ENCODE measurements around the gene STARD10. TPM values are rescaled to one million over a fixed set of nuclear protein-coding genes. Genes with fewer than 3 reads are reported as not detected.

Gene STARD10
- total RNA-seq, 4 donors from 2014 or later, result 26.6 to 75.4 (median 58.1) TPM

DNA sequence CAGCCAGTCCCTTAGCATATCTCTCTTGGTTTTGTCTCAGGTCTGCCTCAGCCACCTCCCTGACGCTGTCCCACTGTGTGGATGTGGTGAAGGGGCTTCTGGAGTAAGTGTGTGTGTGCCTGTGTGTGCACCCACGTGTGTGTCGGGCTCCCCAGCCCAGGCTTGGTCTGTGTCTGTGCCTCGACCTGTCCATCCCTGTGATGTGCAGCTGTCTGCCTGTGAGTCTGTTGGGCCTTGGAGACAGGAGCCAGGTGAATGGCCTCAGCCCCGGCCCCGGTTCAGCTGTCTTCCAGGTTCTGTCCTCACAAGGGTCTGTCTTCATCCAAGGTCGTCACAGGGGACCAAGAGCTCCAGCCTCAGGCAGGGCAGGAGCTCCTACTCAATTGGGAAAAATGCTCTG is 30.2 kb upstream of the STARD10 start:
- Histone ChIP-seq H3K4me3 (no peak overlapping the region), H3K9me3 (no peaks in the 10 kb centered on the region), H3K36me3 (peaks cover 3 to 22% (median 14%) of the 10 kb centered on the region in 4 donors), H3K4me1 (peaks cover 16 to 28% (median 24%) of the 10 kb centered on the region in 4 donors), H3K27ac (replicated peaks in 1 of 4) (peak overlapping the region in 1 of 4 donors; percentile 24), H3K27me3 (no peaks in the 10 kb centered on the region)
- no peak for DNase-seq (ENCODE audit: extremely low spot score)
- TF ChIP-seq POLR2AphosphoS5 (IDR thresholded peaks at IDR 0.05) (no peak), POLR2A (IDR thresholded peaks at IDR 0.05; ENCODE audit: low read depth) (no peak), EP300 (IDR thresholded peaks at IDR 0.05) (no peak), CTCF (IDR thresholded peaks at IDR 0.05) (no peak)
- 87% methylated on average over 6 of the region's 7 CpGs for WGBS
- intact Hi-C loops (cut with DNase I), result no loop called here

GRCh38 chr11:72823105-72823804 is 29.4 kb upstream of the STARD10 start:
- Histone ChIP-seq H3K27me3 (no peaks in the 10 kb centered on the region), H3K4me1 (peaks cover 16 to 25% (median 22%) of the 10 kb centered on the region in 4 donors), H3K4me3 (no peak overlapping the region), H3K36me3 (peaks cover 3 to 22% (median 14%) of the 10 kb centered on the region in 4 donors), H3K27ac (replicated peaks in 1 of 4) (peak overlapping the region; percentile 69 to 78 (median 74)), H3K9me3 (no peaks in the 10 kb centered on the region)
- intact Hi-C loops (cut with DNase I), result no loop called here
- DNase-seq (ENCODE audit: extremely low spot score), result no peak
- 94% methylated on average over 9 of the region's 9 CpGs for WGBS
- TF ChIP-seq POLR2AphosphoS5 (IDR thresholded peaks at IDR 0.05) (no peak), CTCF (IDR thresholded peaks at IDR 0.05) (no peak), POLR2A (IDR thresholded peaks at IDR 0.05; ENCODE audit: low read depth) (no peak), EP300 (IDR thresholded peaks at IDR 0.05) (no peak)

DNA sequence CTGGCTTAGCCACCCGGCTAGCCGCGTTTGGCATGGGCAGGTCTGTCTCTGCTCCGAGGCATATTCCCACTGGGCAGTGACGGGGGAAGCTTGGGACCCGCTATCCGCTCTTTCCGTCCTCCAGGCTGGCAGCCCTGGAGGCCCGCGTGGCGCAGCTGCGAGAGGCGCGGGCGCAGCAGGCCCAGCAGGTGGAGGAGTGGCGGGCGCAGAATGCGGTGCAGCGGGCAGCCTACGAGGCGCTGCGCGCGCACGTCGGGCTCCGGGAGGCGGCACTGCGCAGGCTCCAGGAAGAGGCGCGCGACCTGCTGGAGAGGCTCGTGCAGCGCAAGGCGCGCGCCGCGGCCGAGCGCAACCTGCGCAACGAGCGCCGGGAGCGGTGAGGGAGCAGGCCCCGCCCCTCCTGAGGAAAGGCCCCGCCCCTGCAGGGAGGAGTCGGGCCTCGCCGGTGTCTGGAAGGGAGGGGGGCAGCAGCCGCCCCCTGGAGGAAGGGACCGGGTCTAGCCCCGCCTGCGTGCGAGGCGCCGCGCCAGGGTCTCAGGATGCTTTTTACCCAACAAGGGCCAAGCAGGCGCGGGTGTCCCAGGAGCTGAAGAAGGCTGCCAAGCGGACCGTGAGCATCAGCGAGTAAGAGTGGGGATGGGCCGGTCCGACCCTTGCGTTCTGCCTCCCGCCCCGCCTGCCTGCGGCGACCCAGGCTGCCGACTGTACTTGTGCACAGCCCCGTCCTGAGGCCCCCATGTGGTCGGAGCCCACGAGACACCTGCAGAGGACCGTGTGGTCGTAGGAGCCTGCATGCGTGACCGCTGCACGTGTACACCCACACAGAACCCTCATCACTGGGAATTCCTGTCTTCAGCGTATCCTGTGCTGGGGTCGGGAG is 28.3 kb upstream of the STARD10 start:
- intact Hi-C loops (cut with DNase I), result no loop called here
- H3K4me3 ChIP-seq, result peak overlapping the region; percentile 48 to 66 (median 60)
- peaks cover 16 to 22% (median 19%) of the 10 kb centered on the region in 4 donors for H3K4me1 ChIP-seq
- H3K27me3 ChIP-seq, result no peaks in the 10 kb centered on the region
- DNase-seq (ENCODE audit: extremely low spot score), result no peak
- peak overlapping the region; percentile 69 to 80 (median 76) for H3K27ac ChIP-seq (replicated peaks in 1 of 4)
- 21% methylated on average over 21 of the region's 82 CpGs for WGBS
- no peaks in the 10 kb centered on the region for H3K9me3 ChIP-seq
- peaks cover 3 to 31% (median 22%) of the 10 kb centered on the region in 4 donors for H3K36me3 ChIP-seq
- TF ChIP-seq POLR2AphosphoS5 (IDR thresholded peaks at IDR 0.05) (peak; percentile 73 to 83), EP300 (IDR thresholded peaks at IDR 0.05) (no peak), CTCF (IDR thresholded peaks at IDR 0.05) (peak; percentile 24 to 51 (median 34)), POLR2A (IDR thresholded peaks at IDR 0.05; ENCODE audit: low read depth) (no peak)

GRCh38 chr11:72821221-72821919 is 27.5 kb upstream of the STARD10 start:
- Histone ChIP-seq H3K27me3 (no peaks in the 10 kb centered on the region), H3K9me3 (no peaks in the 10 kb centered on the region), H3K4me3 (peak overlapping the region; percentile 48 to 66 (median 60)), H3K36me3 (peaks cover 3 to 36% (median 25%) of the 10 kb centered on the region in 4 donors), H3K27ac (replicated peaks in 1 of 4) (peak overlapping the region; percentile 69 to 80 (median 76)), H3K4me1 (peaks cover 17 to 28% (median 23%) of the 10 kb centered on the region in 4 donors)
- DNase-seq (ENCODE audit: extremely low spot score), result no peak
- intact Hi-C loops (cut with DNase I), result no loop called here
- TF ChIP-seq CTCF (IDR thresholded peaks at IDR 0.05), result no peak
- TF ChIP-seq POLR2A (IDR thresholded peaks at IDR 0.05; ENCODE audit: low read depth), result no peak
- no peak for TF ChIP-seq EP300 (IDR thresholded peaks at IDR 0.05)
- TF ChIP-seq POLR2AphosphoS5 (IDR thresholded peaks at IDR 0.05), result no peak
- WGBS, result 95% methylated on average over 10 of the region's 50 CpGs
